HEK293T (cell line): Measurements from ENCODE around the gene CENPI.

Experiments
- ARNT ChIP-seq: fragments of 450-650 bp; IDR thresholded peaks from 2 replicates; pipeline ENCODE4 v1.6.1; 2017; ENCODE audit warnings: mild to moderate bottlenecking
- BHLHE40 ChIP-seq: fragments of 450-650 bp; IDR thresholded peaks from 2 replicates; pipeline ENCODE4 v1.6.1; 2016; ENCODE audit warnings: mild to moderate bottlenecking, moderate library complexity, borderline replicate concordance
- CTBP1 ChIP-seq: fragments of 450-650 bp; IDR thresholded peaks from 2 replicates; pipeline ENCODE4 v1.6.1; 2016; ENCODE audit warnings: borderline replicate concordance
- ELF4 ChIP-seq: fragments of 450-650 bp; IDR thresholded peaks from 2 replicates; pipeline ENCODE4 v1.6.1; 2017; ENCODE audit warnings: antibody characterized with exemption
- FOXA1 ChIP-seq: fragments of 450-650 bp; IDR thresholded peaks from 2 replicates; pipeline ENCODE4 v1.6.1; 2016; ENCODE audit warnings: mild to moderate bottlenecking
- FOXM1 ChIP-seq: fragments of 450-650 bp; IDR thresholded peaks from 2 replicates; pipeline ENCODE4 v1.6.1; 2017; ENCODE audit warnings: mild to moderate bottlenecking, borderline replicate concordance
- L3MBTL2 ChIP-seq: fragments of 450-650 bp; conservative IDR thresholded peaks from 2 replicates; pipeline ENCODE4 v1.6.1; 2016; ENCODE audit warnings: mild to moderate bottlenecking
- SP1 ChIP-seq: fragments of 450-650 bp; IDR thresholded peaks from 2 replicates; pipeline ENCODE4 v1.6.1; 2017
- SUZ12 ChIP-seq: fragments of 450-650 bp; IDR thresholded peaks from 2 replicates; pipeline ENCODE4 v1.6.1; 2016; ENCODE audit warnings: mild to moderate bottlenecking
- TARDBP ChIP-seq: fragments of 450-650 bp; IDR thresholded peaks from 2 replicates; pipeline ENCODE4 v1.6.1; 2016
- ZNF384 ChIP-seq: fragments of 450-650 bp; IDR thresholded peaks from 2 replicates; pipeline ENCODE4 v1.6.1; 2016
- TF ChIP-seq, protein P1 (sequence below): fragments of 450-650 bp; IDR thresholded peaks from 2 replicates; pipeline ENCODE4 v1.6.1; 2016

GRCh38 chrX:101097546-101098453, at the start of gene CENPI:
- no peak for TF ChIP-seq SP1
- no peak for TF ChIP-seq ELF4
- no peak for TF ChIP-seq FOXM1
- TF ChIP-seq L3MBTL2 = peak; percentile 97
- no peak for TF ChIP-seq CTBP1
- no peak for TF ChIP-seq SUZ12
- no peak for TF ChIP-seq BHLHE40
- TF ChIP-seq ARNT = no peak
- TF ChIP-seq TARDBP = no peak
- no peak for TF ChIP-seq FOXA1
- no peak for TF ChIP-seq ZNF384
- TF ChIP-seq, protein P1, sequence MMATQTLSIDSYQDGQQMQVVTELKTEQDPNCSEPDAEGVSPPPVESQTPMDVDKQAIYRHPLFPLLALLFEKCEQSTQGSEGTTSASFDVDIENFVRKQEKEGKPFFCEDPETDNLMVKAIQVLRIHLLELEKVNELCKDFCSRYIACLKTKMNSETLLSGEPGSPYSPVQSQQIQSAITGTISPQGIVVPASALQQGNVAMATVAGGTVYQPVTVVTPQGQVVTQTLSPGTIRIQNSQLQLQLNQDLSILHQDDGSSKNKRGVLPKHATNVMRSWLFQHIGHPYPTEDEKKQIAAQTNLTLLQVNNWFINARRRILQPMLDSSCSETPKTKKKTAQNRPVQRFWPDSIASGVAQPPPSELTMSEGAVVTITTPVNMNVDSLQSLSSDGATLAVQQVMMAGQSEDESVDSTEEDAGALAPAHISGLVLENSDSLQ = peak; percentile 54
